OCI-LY3 (cell line): Measurements from ENCODE around the gene KRT38.

Source experiments
- H2AFZ ChIP-seq: fragments of 200-600, 300-600 bp; shearing (Covaris generic); 2 replicates; pipeline ENCODE4 v1.6.0; 2014; ENCODE audit warnings: antibody characterized with exemption, low read depth, low read length
- H3K27ac ChIP-seq: fragments of 200-600, 300-600 bp; sonication (generic); 2 replicates; pipeline ENCODE4 v1.5.1; 2014; ENCODE audit warnings: mild to moderate bottlenecking, low read length, moderate library complexity, mixed read lengths
- H3K27me3 ChIP-seq: fragments of 200-600, 300-600 bp; sonication (generic); 2 replicates; pipeline ENCODE4 v1.6.1; 2014; ENCODE audit warnings: low read depth, low read length, mixed read lengths
- H3K36me3 ChIP-seq: fragments of 200-600, 300-600 bp; sonication (generic); replicated peaks from 2 replicates; pipeline ENCODE3; 2014; ENCODE audit warnings: low read depth, low read length, mixed read lengths
- H3K4me1 ChIP-seq: fragments of 300-600, 200-600 bp; sonication (generic); 2 replicates; pipeline ENCODE4 v1.6.1; 2014; ENCODE audit warnings: low read length, mixed read lengths
- H3K4me2 ChIP-seq: fragments of 200-600, 300-600 bp; sonication (generic); 2 replicates; pipeline ENCODE4 v1.6.1; 2014; ENCODE audit warnings: low read length, mixed read lengths
- H3K4me3 ChIP-seq: fragments of 300-600, 200-600 bp; sonication (generic); 2 replicates; pipeline ENCODE4 v1.5.1; 2014; ENCODE audit warnings: antibody characterized with exemption, mild to moderate bottlenecking, low read length, moderate library complexity
- H3K79me2 ChIP-seq: fragments of 300-600, 200-600 bp; shearing (Covaris generic); 2 replicates; pipeline ENCODE4 v1.6.1; 2014; ENCODE audit warnings: mild to moderate bottlenecking, low read length, mixed read lengths
- H3K9ac ChIP-seq: fragments of 300-600, 200-600 bp; shearing (Covaris generic); 2 replicates; pipeline ENCODE4 v1.6.0; 2014; ENCODE audit warnings: mild to moderate bottlenecking, low read length, moderate library complexity
- H3K9me3 ChIP-seq: fragments of 200-600, 300-600 bp; shearing (Covaris generic); 2 replicates; pipeline ENCODE4 v1.6.1; 2014; ENCODE audit warnings: low read length, mixed read lengths; ENCODE audit not compliant: insufficient read depth
- H4K20me1 ChIP-seq: fragments of 200-600, 300-600 bp; sonication (generic); 2 replicates; pipeline ENCODE4 v1.6.1; 2016; ENCODE audit warnings: low read length, mixed read lengths; ENCODE audit not compliant: insufficient read depth
- EZH2phosphoT487 ChIP-seq: fragments of 200-600 bp; shearing (Covaris generic); IDR thresholded peaks from 2 replicates; pipeline ENCODE4 v1.6.1; 2018; ENCODE audit warnings: antibody characterized with exemption, mixed run types, low read depth
- TF ChIP-seq, protein P1 (sequence below): fragments of 200-600, 300-600 bp; sonication (generic); IDR thresholded peaks from 2 replicates; pipeline ENCODE4 v1.5.1; 2014; ENCODE audit warnings: antibody characterized with exemption, low read length, low read depth

The KRT38 gene

DNA sequence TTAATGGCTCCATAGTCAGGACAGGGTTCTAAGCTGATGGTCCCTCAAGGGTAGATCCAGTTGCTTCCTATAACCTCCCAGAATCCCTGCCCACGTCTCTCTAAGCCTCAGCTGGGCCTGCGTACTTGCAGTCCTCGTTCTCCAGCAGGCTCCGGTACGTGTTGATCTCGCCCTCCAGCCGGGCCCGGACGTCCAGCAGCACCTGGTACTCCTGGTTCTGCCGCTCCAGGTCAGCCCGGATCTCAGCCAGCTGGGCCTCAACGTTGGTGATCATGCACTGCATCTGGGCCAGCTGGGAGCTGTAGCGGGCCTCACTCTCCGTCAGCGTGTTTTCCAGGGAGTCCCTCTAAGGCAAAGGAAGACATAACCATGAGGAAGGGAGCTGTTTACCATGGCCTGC lies 21.9 kb upstream of the KRT38 start:
- Histone ChIP-seq H3K27ac (no peak overlapping the region), H3K4me3 (no peak overlapping the region), H3K27me3 (peaks cover 9% of the 10 kb centered on the region; the same call in 1 of the 2 replicates), H3K4me2 (no peak overlapping the region), H3K9me3 (no peaks in the 10 kb centered on the region), H3K79me2 (no peaks in the 10 kb centered on the region), H4K20me1 (no peaks in the 10 kb centered on the region), H3K9ac (no peak overlapping the region), H3K4me1 (no peaks in the 10 kb centered on the region), H3K36me3 (no peaks in the 10 kb centered on the region), H2AFZ (no peak overlapping the region)
- no peak for TF ChIP-seq EZH2phosphoT487
- TF ChIP-seq, protein P1, sequence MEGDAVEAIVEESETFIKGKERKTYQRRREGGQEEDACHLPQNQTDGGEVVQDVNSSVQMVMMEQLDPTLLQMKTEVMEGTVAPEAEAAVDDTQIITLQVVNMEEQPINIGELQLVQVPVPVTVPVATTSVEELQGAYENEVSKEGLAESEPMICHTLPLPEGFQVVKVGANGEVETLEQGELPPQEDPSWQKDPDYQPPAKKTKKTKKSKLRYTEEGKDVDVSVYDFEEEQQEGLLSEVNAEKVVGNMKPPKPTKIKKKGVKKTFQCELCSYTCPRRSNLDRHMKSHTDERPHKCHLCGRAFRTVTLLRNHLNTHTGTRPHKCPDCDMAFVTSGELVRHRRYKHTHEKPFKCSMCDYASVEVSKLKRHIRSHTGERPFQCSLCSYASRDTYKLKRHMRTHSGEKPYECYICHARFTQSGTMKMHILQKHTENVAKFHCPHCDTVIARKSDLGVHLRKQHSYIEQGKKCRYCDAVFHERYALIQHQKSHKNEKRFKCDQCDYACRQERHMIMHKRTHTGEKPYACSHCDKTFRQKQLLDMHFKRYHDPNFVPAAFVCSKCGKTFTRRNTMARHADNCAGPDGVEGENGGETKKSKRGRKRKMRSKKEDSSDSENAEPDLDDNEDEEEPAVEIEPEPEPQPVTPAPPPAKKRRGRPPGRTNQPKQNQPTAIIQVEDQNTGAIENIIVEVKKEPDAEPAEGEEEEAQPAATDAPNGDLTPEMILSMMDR = no peak

DNA sequence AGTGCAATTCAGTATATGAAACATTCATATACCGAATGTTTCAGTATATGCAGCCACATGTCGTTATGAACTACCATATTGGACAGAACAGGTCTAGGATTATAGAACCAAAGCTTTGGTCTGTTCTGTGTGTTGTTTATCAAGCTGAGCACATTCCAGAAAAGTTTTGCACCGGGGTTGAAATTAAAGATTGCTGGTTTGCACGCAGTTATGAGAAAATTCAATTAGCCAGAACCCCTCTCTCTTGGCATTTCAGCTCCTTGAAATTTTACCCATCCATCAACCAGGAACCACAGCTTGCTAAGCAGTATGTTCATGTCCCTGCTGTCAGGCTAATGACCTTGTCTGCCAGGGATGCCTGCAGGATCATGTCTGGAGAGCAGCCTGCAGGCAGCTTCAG lies 16.9 kb upstream of the KRT38 start:
- Histone ChIP-seq H3K4me1 (no peaks in the 10 kb centered on the region), H3K36me3 (no peaks in the 10 kb centered on the region), H2AFZ (no peak overlapping the region), H4K20me1 (no peaks in the 10 kb centered on the region), H3K4me3 (no peak overlapping the region), H3K27me3 (peaks cover 26% of the 10 kb centered on the region; the same call in 1 of the 2 replicates), H3K9ac (no peak overlapping the region), H3K4me2 (no peak overlapping the region), H3K9me3 (no peaks in the 10 kb centered on the region), H3K79me2 (no peaks in the 10 kb centered on the region), H3K27ac (no peak overlapping the region)
- TF ChIP-seq EZH2phosphoT487 = no peak
- TF ChIP-seq, protein P1 = no peak

DNA sequence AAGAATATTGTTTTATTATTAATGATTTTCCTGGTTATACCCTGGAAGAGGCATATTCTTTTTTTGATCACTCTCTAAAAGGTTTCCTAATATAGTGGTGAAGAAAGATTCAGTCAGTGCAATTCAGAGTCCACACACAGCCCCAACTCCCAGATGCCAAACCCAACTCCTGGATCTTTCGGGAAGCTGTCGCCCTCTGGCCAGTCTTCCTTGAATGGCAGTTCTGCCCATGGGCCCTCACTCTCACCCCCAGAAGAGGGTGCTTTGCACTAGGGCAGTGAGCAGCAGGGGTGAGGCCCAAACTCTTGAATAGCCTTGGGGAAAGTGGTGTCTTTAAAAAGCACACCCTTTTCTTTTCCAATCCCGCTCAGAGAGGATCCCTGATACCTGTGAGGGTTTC lies 15.4 kb upstream of the KRT38 start:
- Histone ChIP-seq H3K4me2 (no peak overlapping the region), H3K9ac (no peak overlapping the region), H2AFZ (no peak overlapping the region), H3K36me3 (no peaks in the 10 kb centered on the region), H3K27me3 (peaks cover 26% of the 10 kb centered on the region; the same call in 1 of the 2 replicates), H3K9me3 (no peaks in the 10 kb centered on the region), H3K4me1 (no peaks in the 10 kb centered on the region), H3K27ac (no peak overlapping the region), H4K20me1 (no peaks in the 10 kb centered on the region), H3K79me2 (no peaks in the 10 kb centered on the region), H3K4me3 (no peak overlapping the region)
- no peak for TF ChIP-seq EZH2phosphoT487
- TF ChIP-seq, protein P1 = no peak

DNA sequence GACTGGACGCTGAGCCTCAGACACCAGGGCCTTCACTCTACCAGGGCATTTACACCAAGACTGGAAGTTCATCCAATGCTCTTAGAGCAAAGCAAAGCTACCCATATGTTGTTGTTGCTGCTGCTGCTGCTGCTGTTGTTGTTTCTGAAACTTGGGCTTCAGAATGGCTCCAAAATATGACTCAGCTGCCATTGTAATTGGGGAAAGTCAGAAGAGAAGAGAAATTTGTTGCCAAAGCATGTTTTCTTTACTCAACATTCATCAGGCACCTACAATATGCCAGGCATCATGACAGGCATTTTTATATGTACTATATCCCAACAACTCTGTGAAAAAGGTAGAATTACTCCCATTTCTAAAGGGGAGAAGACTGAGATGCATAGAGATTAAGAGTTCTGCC lies 14.5 kb upstream of the KRT38 start:
- Histone ChIP-seq H3K79me2 (no peaks in the 10 kb centered on the region), H3K27ac (no peak overlapping the region), H4K20me1 (no peaks in the 10 kb centered on the region), H3K4me1 (no peaks in the 10 kb centered on the region), H3K4me3 (no peak overlapping the region), H3K9ac (no peak overlapping the region), H3K9me3 (no peaks in the 10 kb centered on the region), H2AFZ (no peak overlapping the region), H3K36me3 (no peaks in the 10 kb centered on the region), H3K4me2 (no peak overlapping the region), H3K27me3 (peaks cover 31% of the 10 kb centered on the region; the same call in 1 of the 2 replicates)
- TF ChIP-seq, protein P1 = no peak
- TF ChIP-seq EZH2phosphoT487 = no peak
